HG03469 (cell line): Measurements from ENCODE around the gene GKN2.
A peak's percentile ranks its signal among the peaks of the same experiment; 100 is the strongest.

Experiments
- ATAC-seq: cut with Tn5 transposase; IDR thresholded peaks from one replicate; pipeline ENCODE4 v1.9.1; 2021; ENCODE audit warnings: mild to moderate bottlenecking, moderate library complexity, moderate number of reproducible peaks; ENCODE audit not compliant: unreplicated experiment

Gene GKN2

GRCh38 chr2:68921646-68922045, 31.0 kb downstream of the GKN2 start:
- no peak for ATAC-seq

DNA sequence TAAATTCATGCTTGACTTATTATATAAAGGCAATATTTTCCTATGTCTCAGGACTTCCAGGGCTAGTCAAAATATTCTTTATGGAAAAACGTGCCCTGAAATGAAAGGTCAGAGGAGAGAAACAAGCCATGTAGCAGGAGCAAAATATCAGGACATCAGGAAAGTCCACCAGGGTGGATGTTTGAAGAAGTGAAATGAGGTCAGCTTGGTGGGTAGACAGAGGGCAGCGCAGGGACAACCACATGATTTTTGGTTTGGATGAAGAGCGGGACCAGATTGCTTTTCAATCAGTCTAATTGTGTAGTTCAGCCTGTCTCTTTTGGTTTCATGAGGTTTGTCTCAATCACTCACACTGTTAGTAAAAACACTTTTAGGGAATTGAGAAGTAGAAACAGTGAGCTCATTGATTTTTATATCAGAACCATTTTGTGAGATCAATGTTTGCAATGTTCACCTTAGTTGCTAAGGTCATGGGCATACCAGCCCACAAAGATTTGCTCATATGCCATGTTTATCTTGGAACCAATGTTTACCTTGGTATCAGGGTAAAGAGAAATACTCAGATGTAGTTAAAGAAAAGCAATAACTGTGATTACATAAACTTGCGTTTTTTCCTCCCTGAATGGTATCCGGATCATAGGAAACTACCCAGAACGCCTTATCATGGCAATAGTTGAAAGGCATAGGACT, 32.1 kb downstream of the GKN2 start:
- no peak for ATAC-seq

GRCh38 chr2:68918497-68918896, 34.2 kb downstream of the GKN2 start:
- no peak for ATAC-seq

GRCh38 chr2:68917034-68917718, 35.5 kb downstream of the GKN2 start:
- no peak for ATAC-seq

DNA sequence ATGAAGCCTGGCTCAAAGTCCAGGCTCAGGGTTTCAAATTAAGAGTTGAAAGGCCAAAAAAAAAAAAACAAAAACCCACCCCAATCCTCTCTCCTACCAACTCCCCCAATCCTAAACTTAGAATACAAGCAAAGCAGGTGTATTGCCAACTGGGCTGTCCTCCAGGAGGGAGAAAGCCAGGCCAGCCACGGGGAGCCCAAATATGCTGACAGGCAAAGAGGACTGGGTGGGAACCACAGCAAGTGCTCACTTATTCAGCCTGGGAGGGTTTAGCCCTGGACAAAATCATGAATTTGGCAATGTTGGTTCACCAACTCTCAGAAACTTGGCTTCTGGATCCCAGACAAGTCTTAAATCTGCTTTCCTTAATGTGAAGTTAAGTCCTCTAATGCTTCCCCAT, 36.5 kb downstream of the GKN2 start:
- ATAC-seq: no peak

GRCh38 chr2:68915393-68915792, 37.3 kb downstream of the GKN2 start:
- no peak for ATAC-seq

- no peak for ATAC-seq
These were observed 39.3 kb downstream of the GKN2 start for GRCh38 chr2:68913359-68913758.

- ATAC-seq: no peak
These were observed 40.0 kb downstream of the GKN2 start for GRCh38 chr2:68912732-68913131.

GRCh38 chr2:68912111-68912510, 40.6 kb downstream of the GKN2 start:
- ATAC-seq: no peak

DNA sequence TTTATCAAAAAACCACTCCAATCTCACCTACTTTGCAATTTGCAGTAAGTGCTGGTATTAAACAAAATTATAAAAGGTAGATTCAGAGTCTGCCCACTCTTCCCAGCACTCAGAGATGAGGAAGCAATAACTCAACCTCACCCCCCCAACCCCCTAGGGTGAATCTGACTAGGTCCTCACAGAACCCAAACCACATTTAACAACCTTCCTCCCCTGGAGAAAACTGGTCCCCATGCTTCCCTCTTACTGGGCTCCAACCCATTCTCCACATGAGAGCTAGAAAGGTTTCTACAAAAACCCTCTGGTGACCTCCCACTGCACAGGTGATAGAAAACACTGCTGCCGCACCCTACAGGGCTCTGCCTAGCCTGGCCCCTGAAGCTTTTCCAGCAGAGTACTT, 41.0 kb downstream of the GKN2 start:
- no peak for ATAC-seq

DNA sequence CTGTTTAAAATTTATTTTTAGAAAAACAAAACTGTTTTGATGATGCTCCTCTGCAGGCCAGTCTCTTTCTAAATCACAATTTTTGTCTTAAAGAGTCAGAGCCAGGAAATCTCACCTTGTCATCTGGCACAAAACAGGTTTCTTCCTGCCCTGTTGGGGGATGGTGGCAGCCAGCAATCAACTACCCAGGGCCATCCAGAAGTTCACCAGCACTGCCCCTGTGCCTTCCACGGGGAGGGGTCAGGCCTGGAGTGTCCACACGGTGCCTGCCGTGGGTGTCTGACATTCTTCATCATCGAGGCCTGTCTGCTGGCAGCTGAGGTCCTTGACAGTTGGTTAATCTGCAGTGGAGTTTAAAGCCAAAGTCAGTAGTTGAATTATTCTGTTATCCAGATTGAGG, 41.4 kb downstream of the GKN2 start:
- ATAC-seq: no peak

GRCh38 chr2:68909793-68910674, 42.7 kb downstream of the GKN2 start:
- ATAC-seq: no peak

- peak; percentile 93 for ATAC-seq
These were observed 44.2 kb downstream of the GKN2 start for GRCh38 chr2:68908392-68908970.

DNA sequence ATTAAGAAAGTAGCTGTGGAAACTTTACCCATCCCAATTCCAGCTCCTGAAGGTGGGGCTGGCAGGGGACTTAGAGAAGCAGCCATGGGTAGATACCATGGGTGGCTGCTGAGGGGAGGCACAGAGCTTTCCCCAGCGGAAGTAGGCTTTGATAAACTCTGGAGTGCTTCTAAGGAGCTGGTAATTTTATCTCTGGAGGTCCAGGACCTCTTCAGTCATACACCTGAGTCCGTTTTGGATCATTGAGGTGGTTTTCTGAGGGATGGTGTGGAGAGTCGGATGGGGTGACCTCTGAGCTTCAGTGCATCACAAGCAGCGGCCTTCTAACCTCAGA, 44.8 kb downstream of the GKN2 start:
- ATAC-seq: peak; percentile 3

GRCh38 chr2:68907232-68907919, 45.3 kb downstream of the GKN2 start:
- no peak for ATAC-seq

DNA sequence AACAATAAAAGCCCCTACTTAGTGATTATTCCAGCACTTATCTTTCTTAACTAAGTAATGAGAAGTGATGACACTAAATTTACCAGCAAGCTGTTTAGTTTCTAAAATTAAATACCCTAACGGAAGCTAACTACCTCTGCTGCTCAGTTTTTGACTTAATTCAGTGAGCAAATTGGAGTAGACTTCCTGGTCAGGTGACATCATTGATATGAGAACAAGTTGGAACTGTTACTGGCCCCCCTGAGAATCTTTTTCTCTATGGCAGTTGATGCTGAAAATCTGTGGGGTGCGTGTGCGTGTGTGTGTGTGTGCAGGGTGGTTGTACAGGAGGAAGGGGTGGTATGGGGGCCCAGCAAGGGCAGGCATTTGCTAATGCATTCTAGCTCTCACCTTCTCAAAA, 46.0 kb downstream of the GKN2 start:
- ATAC-seq: no peak

GRCh38 chr2:68905116-68905515, 47.6 kb downstream of the GKN2 start:
- ATAC-seq: no peak

DNA sequence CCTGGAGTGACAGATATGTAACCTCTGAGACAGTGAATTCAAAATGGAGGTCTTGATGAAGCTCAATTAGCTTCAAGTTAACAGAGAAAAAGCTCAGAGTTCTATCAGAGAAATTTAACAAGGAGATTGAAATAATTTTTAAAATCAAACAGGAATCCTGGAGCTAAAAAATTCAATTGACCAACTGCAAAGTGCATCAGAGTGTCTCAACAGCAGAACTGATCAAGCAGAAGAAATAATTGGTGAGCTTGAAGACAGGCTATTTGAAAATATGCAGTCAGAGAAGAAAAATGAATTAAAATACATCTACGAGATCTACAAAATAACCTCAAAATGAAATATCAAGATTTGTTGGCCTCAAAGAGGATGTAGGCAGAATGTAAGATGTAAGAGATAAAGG, 51.1 kb downstream of the GKN2 start:
- no peak for ATAC-seq

- ATAC-seq: no peak
These were observed 51.5 kb downstream of the GKN2 start for GRCh38 chr2:68901199-68901514.

DNA sequence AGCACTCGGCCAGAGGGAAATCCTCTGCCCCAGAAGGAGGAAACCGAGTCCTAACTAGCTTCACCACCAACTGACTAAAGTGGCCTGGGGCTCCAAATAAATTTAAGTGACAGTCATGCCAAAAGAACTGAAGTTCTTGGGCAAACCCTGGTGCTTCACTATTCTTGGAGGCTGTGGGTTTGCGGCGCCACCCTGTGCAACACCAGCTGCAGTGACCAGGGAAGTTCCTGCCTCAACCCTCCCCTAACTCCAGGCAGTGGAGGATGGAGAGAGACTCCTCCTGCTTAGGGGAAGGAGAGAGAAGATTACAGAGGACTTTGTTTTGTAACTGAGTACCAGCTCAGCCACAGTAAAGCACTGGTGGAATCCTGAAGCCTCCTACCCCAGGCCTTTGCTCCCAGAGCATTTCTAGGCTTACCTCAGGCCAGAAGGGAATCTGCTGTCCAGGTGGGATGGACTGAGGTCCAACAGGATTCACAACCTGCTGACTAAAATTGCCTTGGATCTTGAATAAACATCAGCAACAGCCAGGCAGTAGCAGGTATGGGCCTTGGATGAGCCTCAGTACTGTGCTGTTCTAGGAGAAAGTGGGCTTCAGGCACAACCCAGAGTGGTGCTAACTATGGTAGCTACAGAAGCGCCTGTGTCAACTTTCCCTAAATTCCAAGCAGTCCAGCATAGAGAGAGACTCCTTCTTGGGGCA, 52.0 kb downstream of the GKN2 start:
- no peak for ATAC-seq
